PC-9 (cell line): ENCODE results near the gene UBE2A.

ENCODE experiments used
- CTCF ChIP-seq: fragments of 200-600 bp; sonication (generic); conservative IDR thresholded peaks from 2 replicates; pipeline ENCODE4 v1.6.1; 2017; ENCODE audit warnings: mixed run types, antibody characterized with exemption, mild to moderate bottlenecking, moderate library complexity
- EZH2 ChIP-seq: fragments of 200-600 bp; sonication (generic); IDR thresholded peaks from 2 replicates; pipeline ENCODE4 v1.8.0; 2017; ENCODE audit warnings: antibody characterized with exemption, low read depth

GRCh38 chrX:119622356-119623232 is 48.2 kb downstream of the UBE2A start:
- no peak for TF ChIP-seq CTCF
- TF ChIP-seq EZH2: no peak
